Endodermal cell (in vitro differentiated cells): ENCODE results near the gene RASAL2. TPM values are rescaled to one million over a fixed set of nuclear protein-coding genes. Genes with fewer than 3 reads are reported as not detected.

Experiments used
- DNase-seq: peaks from one replicate; pipeline ENCODE4 v3.0.0-alpha.2; 2017
- H3K27ac ChIP-seq: 2 replicates; pipeline ENCODE4 v1.5.1; 2013; ENCODE audit warnings: mild to moderate bottlenecking, low read depth, low read length, moderate library complexity
- H3K27me3 ChIP-seq: 2 replicates; pipeline ENCODE4 v1.6.1; 2013; ENCODE audit warnings: mild to moderate bottlenecking, low read length, moderate library complexity; ENCODE audit not compliant: insufficient read depth, control insufficient read depth, poor library complexity, severe bottlenecking
- H3K36me3 ChIP-seq: 2 replicates; pipeline ENCODE4 v1.7.0; 2013; ENCODE audit warnings: mild to moderate bottlenecking, low read length, moderate library complexity; ENCODE audit not compliant: control insufficient read depth, insufficient read depth
- H3K4me1 ChIP-seq: one replicate; pipeline ENCODE4 v1.7.0; 2013; ENCODE audit warnings: low read length; ENCODE audit not compliant: control insufficient read depth, insufficient read depth
- H3K4me3 ChIP-seq: 2 replicates; pipeline ENCODE4 v1.5.1; 2013; ENCODE audit warnings: mild to moderate bottlenecking, low read length, moderate library complexity
- H3K9ac ChIP-seq: 2 replicates; pipeline ENCODE4 v1.6.1; 2013; ENCODE audit warnings: mild to moderate bottlenecking, low read length, moderate library complexity; ENCODE audit not compliant: poor library complexity, severe bottlenecking; ENCODE audit errors: extremely low read depth
- H3K9me3 ChIP-seq: 2 replicates; pipeline ENCODE4 v1.6.1; 2013; ENCODE audit warnings: mild to moderate bottlenecking, low read length, moderate library complexity; ENCODE audit not compliant: control insufficient read depth
- H3K27ac Mint-ChIP-seq: 2 replicates; pipeline ENCODE4 v1.8.0; 2020; ENCODE audit warnings: mixed read lengths
- H3K27me3 Mint-ChIP-seq: 2 replicates; pipeline ENCODE4 v1.8.0; 2021; ENCODE audit warnings: mild to moderate bottlenecking, mixed read lengths; ENCODE audit not compliant: insufficient read depth
- H3K36me3 Mint-ChIP-seq: 2 replicates; pipeline ENCODE4 v1.8.0; 2020; ENCODE audit warnings: low read depth, mixed read lengths
- H3K4me1 Mint-ChIP-seq: 2 replicates; pipeline ENCODE4 v1.8.0; 2020; ENCODE audit warnings: mixed read lengths
- H3K4me3 Mint-ChIP-seq: 2 replicates; pipeline ENCODE4 v1.8.0; 2020; ENCODE audit warnings: mild to moderate bottlenecking, moderate library complexity, mixed read lengths
- H3K9me3 Mint-ChIP-seq: 2 replicates; pipeline ENCODE4 v1.8.0; 2020; ENCODE audit warnings: mild to moderate bottlenecking, mixed read lengths
- WGBS, 2 experiments: methylation state at CpG; one replicate each; pipeline versions ENCODE4 v1.1.5 to v1.1.7; 2013; ENCODE audit warnings: missing lambda C conversion rate in 2 of 2, mixed read lengths in 1 of 2; ENCODE audit not compliant: insufficient coverage in 1 of 2, insufficient read length in 1 of 2; 5-methylcytosine and 5-hydroxymethylcytosine counted together
- total RNA-seq, 2 donors: library from RNA; stranded (reverse); fragmentation: NEBNext Ultra II Directional in 1 of 2; extraction: Animal tissue kit (Norgen Biotek cat#: 25700) in 1 of 2; gene quantifications; 2 replicates in 1 of 2; 3 replicates in 1 of 2; pipeline ENCODE4 v1.2.1, GENCODE V29; 2021
- TF ChIP-seq, protein P1 (sequence below): fragments of 200-600 bp; sonication (generic); conservative IDR thresholded peaks from 2 replicates; pipeline ENCODE4 v1.5.0; 2021; ENCODE audit warnings: antibody characterized with exemption, mild to moderate bottlenecking

The RASAL2 gene
- total RNA-seq, 2 donors from 2014 or later = 21.8 to 22.1 TPM

DNA sequence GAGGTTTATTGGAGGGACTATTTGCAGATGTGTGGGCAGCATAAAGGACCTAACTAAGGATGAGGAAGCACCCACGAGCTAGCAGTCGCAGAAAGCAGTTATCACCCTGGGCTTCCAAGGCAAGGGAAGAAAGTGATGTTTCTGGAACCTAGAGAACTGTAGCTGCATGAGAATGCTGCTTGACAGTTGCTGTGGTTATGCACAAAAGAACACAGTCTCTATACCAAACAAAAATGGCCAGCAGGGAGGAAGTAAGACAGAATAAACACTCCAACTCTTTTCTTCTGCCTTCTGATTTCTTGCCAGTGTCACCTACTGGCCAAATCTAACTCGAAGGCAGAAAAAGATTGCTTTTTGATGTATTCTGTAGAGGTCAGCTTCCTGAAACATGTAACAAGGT, 190.2 kb downstream of the RASAL2 start:
- H3K27ac Mint-ChIP-seq = peak overlapping the region; percentile 20
- H3K36me3 Mint-ChIP-seq = peaks cover 20% of the 10 kb centered on the region
- H3K4me3 Mint-ChIP-seq = peak overlapping the region; percentile 34
- 31 to 57% methylated on average over 3 of the region's 3 CpGs for WGBS, 2 experiments
- peaks cover 28% of the 10 kb centered on the region for H3K4me1 Mint-ChIP-seq
- TF ChIP-seq, protein P1, sequence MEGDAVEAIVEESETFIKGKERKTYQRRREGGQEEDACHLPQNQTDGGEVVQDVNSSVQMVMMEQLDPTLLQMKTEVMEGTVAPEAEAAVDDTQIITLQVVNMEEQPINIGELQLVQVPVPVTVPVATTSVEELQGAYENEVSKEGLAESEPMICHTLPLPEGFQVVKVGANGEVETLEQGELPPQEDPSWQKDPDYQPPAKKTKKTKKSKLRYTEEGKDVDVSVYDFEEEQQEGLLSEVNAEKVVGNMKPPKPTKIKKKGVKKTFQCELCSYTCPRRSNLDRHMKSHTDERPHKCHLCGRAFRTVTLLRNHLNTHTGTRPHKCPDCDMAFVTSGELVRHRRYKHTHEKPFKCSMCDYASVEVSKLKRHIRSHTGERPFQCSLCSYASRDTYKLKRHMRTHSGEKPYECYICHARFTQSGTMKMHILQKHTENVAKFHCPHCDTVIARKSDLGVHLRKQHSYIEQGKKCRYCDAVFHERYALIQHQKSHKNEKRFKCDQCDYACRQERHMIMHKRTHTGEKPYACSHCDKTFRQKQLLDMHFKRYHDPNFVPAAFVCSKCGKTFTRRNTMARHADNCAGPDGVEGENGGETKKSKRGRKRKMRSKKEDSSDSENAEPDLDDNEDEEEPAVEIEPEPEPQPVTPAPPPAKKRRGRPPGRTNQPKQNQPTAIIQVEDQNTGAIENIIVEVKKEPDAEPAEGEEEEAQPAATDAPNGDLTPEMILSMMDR = peak; percentile 35
- H3K27ac ChIP-seq = no peak overlapping the region
- no peak for DNase-seq
- H3K9me3 ChIP-seq = no peaks in the 10 kb centered on the region
- no peak overlapping the region for H3K9ac ChIP-seq
- no peaks in the 10 kb centered on the region for H3K36me3 ChIP-seq
- H3K27me3 Mint-ChIP-seq = no peaks in the 10 kb centered on the region
- H3K9me3 Mint-ChIP-seq = no peaks in the 10 kb centered on the region
- peaks cover 12% of the 10 kb centered on the region for H3K27me3 ChIP-seq
- H3K4me3 ChIP-seq = no peak overlapping the region
- H3K4me1 ChIP-seq = peaks cover 4% of the 10 kb centered on the region

DNA sequence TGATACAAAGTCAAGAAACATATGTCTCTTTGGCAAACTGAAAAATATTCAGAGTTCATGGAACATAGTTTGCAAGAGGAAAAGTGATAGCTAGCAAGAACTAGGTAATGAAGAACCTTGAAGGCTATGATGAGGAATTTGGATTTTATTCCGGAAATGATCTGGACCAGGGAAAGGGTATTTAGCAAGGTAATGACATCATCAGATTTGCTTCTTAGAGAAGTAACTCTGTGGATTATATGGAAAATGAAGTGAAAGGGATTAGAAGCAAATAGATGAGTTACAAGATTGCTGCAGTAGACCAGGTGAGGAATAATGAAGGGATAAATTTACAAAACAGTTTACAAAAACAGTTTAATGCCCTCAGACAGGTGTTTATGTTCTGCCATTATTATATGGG, 197.3 kb downstream of the RASAL2 start:
- H3K27me3 ChIP-seq = no peaks in the 10 kb centered on the region
- no peak overlapping the region for H3K4me3 Mint-ChIP-seq
- peaks cover 18% of the 10 kb centered on the region for H3K4me1 Mint-ChIP-seq
- H3K27ac ChIP-seq = no peak overlapping the region
- peaks cover 25% of the 10 kb centered on the region for H3K36me3 Mint-ChIP-seq
- peaks cover 6% of the 10 kb centered on the region for H3K4me1 ChIP-seq
- no peaks in the 10 kb centered on the region for H3K36me3 ChIP-seq
- H3K9ac ChIP-seq = no peak overlapping the region
- H3K9me3 Mint-ChIP-seq = peaks cover 2% of the 10 kb centered on the region
- no peaks in the 10 kb centered on the region for H3K9me3 ChIP-seq
- WGBS, 2 experiments = 96 to 100% methylated on average over 1 of the region's 1 CpG
- H3K4me3 ChIP-seq = no peak overlapping the region
- no peak for DNase-seq
- H3K27me3 Mint-ChIP-seq = no peaks in the 10 kb centered on the region
- TF ChIP-seq, protein P1 = no peak
- no peak overlapping the region for H3K27ac Mint-ChIP-seq

DNA sequence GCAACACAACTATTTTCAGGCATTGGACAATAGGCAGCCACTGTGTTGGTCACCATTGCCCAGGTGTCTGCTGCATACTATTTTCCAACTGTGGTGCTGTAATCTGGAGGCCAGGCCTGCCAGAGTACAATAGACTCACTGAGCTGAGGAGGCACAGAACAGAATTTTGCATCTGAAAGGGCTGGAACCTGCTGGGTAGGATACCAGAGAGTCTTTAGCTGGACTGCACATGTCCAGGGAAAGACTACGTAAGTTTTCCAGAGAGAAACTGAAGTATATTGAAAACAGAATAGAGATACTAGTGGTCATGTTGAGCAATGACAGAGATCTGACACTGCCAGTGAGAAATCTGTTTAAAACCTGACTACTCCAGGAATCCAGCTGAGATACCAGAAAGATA, 200.8 kb downstream of the RASAL2 start:
- Histone ChIP-seq H3K27ac (peak overlapping the region; percentile 61), H3K27me3 (no peaks in the 10 kb centered on the region), H3K9ac (no peak overlapping the region), H3K4me3 (no peak overlapping the region), H3K4me1 (peaks cover 6% of the 10 kb centered on the region), H3K9me3 (no peaks in the 10 kb centered on the region), H3K36me3 (no peaks in the 10 kb centered on the region)
- H3K4me1 Mint-ChIP-seq = peaks cover 16% of the 10 kb centered on the region
- H3K36me3 Mint-ChIP-seq = peaks cover 7% of the 10 kb centered on the region
- no peak overlapping the region for H3K4me3 Mint-ChIP-seq
- DNase-seq = no peak
- TF ChIP-seq, protein P1 = peak; percentile 57
- no peaks in the 10 kb centered on the region for H3K27me3 Mint-ChIP-seq
- WGBS, 2 experiments = 53 to 88% methylated on average over 1 of the region's 1 CpG
- H3K27ac Mint-ChIP-seq = no peak overlapping the region
- peaks cover 2% of the 10 kb centered on the region for H3K9me3 Mint-ChIP-seq
